ENCODE results near the gene THY1.

Gene THY1

DNA sequence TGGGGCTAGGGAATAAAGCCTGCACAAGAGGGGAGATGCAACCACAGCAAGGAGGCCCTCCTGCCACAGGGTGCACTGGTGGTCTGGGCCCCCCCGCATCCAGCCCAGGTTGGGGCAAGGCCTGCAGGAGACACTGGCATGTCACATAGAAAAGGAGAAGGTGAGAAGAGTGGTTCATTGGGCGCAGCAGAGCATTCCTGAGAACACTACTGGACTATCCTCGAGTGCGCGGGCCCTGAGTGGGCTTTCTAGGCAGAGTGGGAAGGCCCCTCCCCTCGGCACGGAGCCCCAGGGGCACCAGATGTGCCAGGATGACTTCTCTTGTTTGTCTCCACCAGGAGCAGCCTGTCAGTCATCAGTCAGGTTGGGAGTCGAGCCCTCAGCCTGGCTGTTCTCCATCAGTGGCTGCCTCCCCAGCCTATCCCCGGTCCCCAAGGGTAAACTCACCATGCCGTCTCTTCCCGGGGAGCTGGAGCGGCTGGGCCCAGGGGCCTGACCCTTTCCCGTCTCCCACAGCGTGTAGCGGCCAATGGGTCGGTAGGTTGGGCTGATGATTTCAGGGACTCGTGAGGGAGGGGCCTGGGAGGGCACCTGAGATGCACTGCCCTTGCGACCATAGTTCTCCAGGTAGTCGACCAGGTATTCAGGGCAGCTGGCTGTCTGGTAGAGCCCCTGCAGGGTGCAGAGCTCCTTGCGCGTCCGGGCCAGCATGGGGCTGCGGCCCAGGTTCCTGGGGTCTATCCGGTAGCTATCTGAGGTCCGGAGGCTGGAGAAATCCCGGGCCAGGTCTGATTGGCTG lies 50.5 kb downstream of the THY1 start:
- Histone ChIP-seq H3K36me3 (no peaks in the 10 kb centered on the region), H3K4me1 (ENCODE audit: control insufficient read depth in 1 of 2, insufficient read depth in 1 of 2, low read depth in 1 of 2, low read length in 1 of 2) (no peaks in the 10 kb centered on the region), H3K4me3 (ENCODE audit: low read depth in 1 of 2, low read length in 1 of 2) (no peak overlapping the region), H3K27me3 (peaks cover 18% of the 10 kb centered on the region), H3K27ac (no peak overlapping the region), H3K9me3 (no peaks in the 10 kb centered on the region)
- TF ChIP-seq, protein P1, sequence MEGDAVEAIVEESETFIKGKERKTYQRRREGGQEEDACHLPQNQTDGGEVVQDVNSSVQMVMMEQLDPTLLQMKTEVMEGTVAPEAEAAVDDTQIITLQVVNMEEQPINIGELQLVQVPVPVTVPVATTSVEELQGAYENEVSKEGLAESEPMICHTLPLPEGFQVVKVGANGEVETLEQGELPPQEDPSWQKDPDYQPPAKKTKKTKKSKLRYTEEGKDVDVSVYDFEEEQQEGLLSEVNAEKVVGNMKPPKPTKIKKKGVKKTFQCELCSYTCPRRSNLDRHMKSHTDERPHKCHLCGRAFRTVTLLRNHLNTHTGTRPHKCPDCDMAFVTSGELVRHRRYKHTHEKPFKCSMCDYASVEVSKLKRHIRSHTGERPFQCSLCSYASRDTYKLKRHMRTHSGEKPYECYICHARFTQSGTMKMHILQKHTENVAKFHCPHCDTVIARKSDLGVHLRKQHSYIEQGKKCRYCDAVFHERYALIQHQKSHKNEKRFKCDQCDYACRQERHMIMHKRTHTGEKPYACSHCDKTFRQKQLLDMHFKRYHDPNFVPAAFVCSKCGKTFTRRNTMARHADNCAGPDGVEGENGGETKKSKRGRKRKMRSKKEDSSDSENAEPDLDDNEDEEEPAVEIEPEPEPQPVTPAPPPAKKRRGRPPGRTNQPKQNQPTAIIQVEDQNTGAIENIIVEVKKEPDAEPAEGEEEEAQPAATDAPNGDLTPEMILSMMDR (IDR thresholded peaks at IDR 0.05): no peak

DNA sequence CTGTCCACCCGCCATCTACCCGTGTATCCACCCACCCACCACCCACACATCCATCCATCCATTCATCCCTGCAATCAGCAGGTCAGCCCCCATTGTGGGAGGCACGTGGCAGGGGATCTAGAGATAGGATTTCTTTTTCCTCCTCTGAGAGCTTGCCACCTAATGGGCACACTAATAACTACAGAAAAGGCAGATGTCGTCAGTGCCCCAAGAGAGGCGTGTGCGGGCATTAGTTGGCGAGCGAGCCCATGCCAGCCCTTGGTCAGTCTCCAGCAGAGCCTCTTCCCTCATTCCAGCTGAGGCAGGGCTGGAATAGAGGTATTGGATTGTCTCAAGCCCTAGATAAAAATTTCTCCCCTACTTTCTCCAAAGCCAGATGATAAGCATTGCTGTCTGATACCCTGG lies 51.2 kb downstream of the THY1 start:
- H3K27me3 ChIP-seq: peaks cover 24% of the 10 kb centered on the region
- H3K4me1 ChIP-seq (ENCODE audit: control insufficient read depth in 1 of 2, insufficient read depth in 1 of 2, low read depth in 1 of 2, low read length in 1 of 2): no peaks in the 10 kb centered on the region
- no peak overlapping the region for H3K4me3 ChIP-seq (ENCODE audit: low read depth in 1 of 2, low read length in 1 of 2)
- TF ChIP-seq, protein P1 (IDR thresholded peaks at IDR 0.05): no peak
- H3K36me3 ChIP-seq: no peaks in the 10 kb centered on the region
- H3K27ac ChIP-seq: no peak overlapping the region
- H3K9me3 ChIP-seq: no peaks in the 10 kb centered on the region

DNA sequence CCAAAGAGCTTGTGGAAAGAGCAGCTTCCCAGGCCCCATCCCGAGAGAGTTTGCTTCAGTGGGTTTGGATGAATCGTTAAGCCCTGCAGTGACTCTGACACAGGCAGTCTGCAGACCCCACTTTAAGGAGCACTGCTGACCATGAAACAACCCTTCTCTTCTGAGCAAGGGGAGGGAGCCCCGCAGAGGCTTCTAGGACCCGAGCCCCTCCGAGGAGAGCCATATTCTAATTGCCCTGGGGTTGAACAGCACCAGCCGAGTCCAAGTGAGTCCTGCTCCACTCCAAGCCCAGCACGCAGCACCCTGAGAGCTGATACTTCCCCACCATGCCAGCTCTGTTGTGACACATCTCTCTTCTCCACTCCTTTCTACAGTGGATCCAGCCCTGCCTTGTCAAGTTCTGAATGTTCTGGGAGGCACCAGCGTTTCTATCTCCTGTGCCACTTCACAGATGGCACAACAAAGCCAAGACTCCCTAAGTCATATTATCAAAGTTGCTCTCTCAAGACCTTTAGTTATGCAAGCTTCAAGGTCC lies 51.8 kb downstream of the THY1 start:
- no peaks in the 10 kb centered on the region for H3K4me1 ChIP-seq (ENCODE audit: control insufficient read depth in 1 of 2, insufficient read depth in 1 of 2, low read depth in 1 of 2, low read length in 1 of 2)
- TF ChIP-seq, protein P1 (IDR thresholded peaks at IDR 0.05): no peak
- no peak overlapping the region for H3K27ac ChIP-seq
- no peaks in the 10 kb centered on the region for H3K9me3 ChIP-seq
- no peak overlapping the region for H3K4me3 ChIP-seq (ENCODE audit: low read depth in 1 of 2, low read length in 1 of 2)
- peaks cover 31% of the 10 kb centered on the region for H3K27me3 ChIP-seq
- no peaks in the 10 kb centered on the region for H3K36me3 ChIP-seq

DNA sequence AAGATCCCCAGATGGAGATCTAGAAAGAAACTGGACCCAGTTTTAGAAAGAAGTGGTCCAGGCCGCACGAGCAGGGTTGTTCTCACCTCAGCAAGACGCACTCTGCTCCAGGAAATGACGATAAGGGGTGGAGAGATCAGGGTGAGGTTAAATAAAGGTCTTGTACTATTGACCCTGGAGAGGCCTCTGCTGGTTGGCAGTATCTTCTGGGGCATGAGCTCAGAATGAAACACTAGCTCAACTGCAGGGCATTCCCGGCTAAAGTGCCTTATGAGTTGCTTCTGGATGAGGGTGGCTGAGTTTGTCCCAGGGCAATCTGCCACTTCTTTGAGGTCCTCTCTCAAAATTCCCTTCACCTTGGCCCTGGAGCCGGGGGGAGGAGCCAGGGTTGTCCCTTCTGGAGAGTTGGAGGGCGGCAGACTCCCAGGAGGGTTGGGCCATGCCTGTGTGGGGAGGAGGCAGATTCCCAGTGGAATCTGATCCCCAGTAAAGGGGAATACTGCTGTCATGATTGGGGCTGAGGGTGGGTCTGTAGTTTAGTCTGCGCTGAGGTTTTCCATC lies 52.4 kb downstream of the THY1 start:
- H3K27ac ChIP-seq: no peak overlapping the region
- no peaks in the 10 kb centered on the region for H3K4me1 ChIP-seq (ENCODE audit: control insufficient read depth in 1 of 2, insufficient read depth in 1 of 2, low read depth in 1 of 2, low read length in 1 of 2)
- TF ChIP-seq, protein P1 (IDR thresholded peaks at IDR 0.05): no peak
- H3K27me3 ChIP-seq: peaks cover 36% of the 10 kb centered on the region
- H3K36me3 ChIP-seq: no peaks in the 10 kb centered on the region
- H3K4me3 ChIP-seq (ENCODE audit: low read depth in 1 of 2, low read length in 1 of 2): no peak overlapping the region
- no peaks in the 10 kb centered on the region for H3K9me3 ChIP-seq

DNA sequence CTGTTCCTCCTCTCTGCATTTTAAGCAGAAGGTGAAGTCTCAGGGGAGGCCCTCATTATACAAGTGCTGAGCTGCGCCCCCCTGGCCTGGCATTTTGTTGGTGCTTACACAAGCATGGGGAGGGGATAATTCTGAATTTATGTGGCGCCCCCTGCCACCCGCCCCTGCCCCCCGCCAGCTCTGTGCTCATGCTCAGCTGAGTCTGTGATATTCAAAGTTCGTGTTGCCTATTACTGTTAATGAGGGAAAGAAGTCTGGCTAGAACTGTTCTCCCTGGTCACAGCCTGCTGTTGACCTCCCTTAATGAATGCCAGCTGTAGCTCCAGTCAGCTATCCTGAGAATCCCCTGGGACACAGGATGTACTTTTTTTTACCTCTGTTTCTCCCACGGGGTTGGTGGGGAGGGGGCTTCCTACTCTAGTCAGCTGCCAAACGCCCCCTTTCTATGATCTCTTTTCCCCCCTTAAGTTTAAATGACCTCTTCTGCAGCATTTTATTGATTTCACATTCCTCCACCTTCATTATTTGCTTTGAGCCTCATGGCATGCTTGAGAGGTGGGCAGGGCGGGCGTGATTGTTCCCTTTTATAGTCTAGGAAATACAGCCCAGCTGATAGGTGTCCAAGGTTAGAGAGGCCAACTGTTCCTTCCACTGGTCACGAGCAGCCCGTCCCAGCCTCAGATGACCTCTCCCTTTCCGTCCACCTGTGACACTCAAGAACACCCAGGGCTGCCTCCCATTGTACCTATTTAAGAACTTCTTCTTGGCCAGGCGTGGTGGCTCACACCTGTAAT lies 53.6 kb downstream of the THY1 start:
- H3K4me1 ChIP-seq (ENCODE audit: control insufficient read depth in 1 of 2, insufficient read depth in 1 of 2, low read depth in 1 of 2, low read length in 1 of 2): peaks cover 0 to under 1% of the 10 kb centered on the region in 2 experiments
- peaks cover 49% of the 10 kb centered on the region for H3K27me3 ChIP-seq
- TF ChIP-seq, protein P1 (IDR thresholded peaks at IDR 0.05): no peak
- no peaks in the 10 kb centered on the region for H3K36me3 ChIP-seq
- H3K4me3 ChIP-seq (ENCODE audit: low read depth in 1 of 2, low read length in 1 of 2): no peak overlapping the region
- H3K27ac ChIP-seq: no peak overlapping the region
- H3K9me3 ChIP-seq: no peaks in the 10 kb centered on the region

Data from neutrophil (primary cell).